ENCODE data around the gene CA10. TPM values are rescaled to one million over a fixed set of nuclear protein-coding genes. Genes with fewer than 3 reads are reported as not detected.

Gene CA10
- total and polyA plus RNA-seq, 2 experiments from 2014 or later = 0.33 TPM; not detected in 1

- H3K79me2 ChIP-seq = no peaks in the 10 kb centered on the region
- no peak overlapping the region for H3K4me2 ChIP-seq
- H3K27ac ChIP-seq = no peak overlapping the region
- H3K9me2 ChIP-seq (replicated peaks; ENCODE audit: insufficient read depth) = no peaks in the 10 kb centered on the region
- H4K20me1 ChIP-seq (ENCODE audit: insufficient read depth, poor library complexity, severe bottlenecking) = no peaks in the 10 kb centered on the region
- DNase-seq (ENCODE audit: low spot score) = no peak
- H3K9me3 ChIP-seq (ENCODE audit: low read depth) = no peaks in the 10 kb centered on the region
- WGBS (ENCODE audit: low lambda C conversion rate, missing lambda C conversion rate) = 81% methylated on average over 5 of the region's 5 CpGs
- H3K36me3 ChIP-seq (replicated peaks; ENCODE audit: insufficient read depth, low read depth) = no peaks in the 10 kb centered on the region
- no peak overlapping the region for H2AFZ ChIP-seq
- no peaks in the 10 kb centered on the region for H3K4me1 ChIP-seq (ENCODE audit: insufficient read depth)
- TF ChIP-seq EZH2 (IDR thresholded peaks at IDR 0.05; ENCODE audit: borderline replicate concordance) (no peak), EZH2phosphoT487 (IDR thresholded peaks at IDR 0.05; ENCODE audit: low read depth, severe bottlenecking, unreplicated experiment) (no peak), CTCF (IDR thresholded peaks at IDR 0.05; ENCODE audit: poor library complexity) (no peak)
- H3K4me3 ChIP-seq = no peak overlapping the region
- no peaks in the 10 kb centered on the region for H3K27me3 ChIP-seq
Measured at GRCh38 chr17:51676691-51677487, 481.6 kb downstream of the CA10 start.

- 82% methylated on average over 12 of the region's 12 CpGs for WGBS (ENCODE audit: low lambda C conversion rate, missing lambda C conversion rate)
- no peak overlapping the region for H2AFZ ChIP-seq
- TF ChIP-seq EZH2 (IDR thresholded peaks at IDR 0.05; ENCODE audit: borderline replicate concordance) = no peak
- TF ChIP-seq EZH2phosphoT487 (IDR thresholded peaks at IDR 0.05; ENCODE audit: low read depth, severe bottlenecking, unreplicated experiment) = no peak
- TF ChIP-seq CTCF (IDR thresholded peaks at IDR 0.05; ENCODE audit: poor library complexity) = no peak
Measured at GRCh38 chr17:51674579-51675255, 483.8 kb downstream of the CA10 start.

GRCh38 chr17:51673070-51673469 is 485.4 kb downstream of the CA10 start:
- TF ChIP-seq EZH2phosphoT487 (IDR thresholded peaks at IDR 0.05; ENCODE audit: low read depth, severe bottlenecking, unreplicated experiment) = no peak
- no peak for TF ChIP-seq EZH2 (IDR thresholded peaks at IDR 0.05; ENCODE audit: borderline replicate concordance)
- no peak for TF ChIP-seq CTCF (IDR thresholded peaks at IDR 0.05; ENCODE audit: poor library complexity)
- H3K4me1 ChIP-seq (ENCODE audit: insufficient read depth) = no peaks in the 10 kb centered on the region
- H3K4me2 ChIP-seq = no peak overlapping the region
- no peak overlapping the region for H3K4me3 ChIP-seq
- H3K79me2 ChIP-seq = no peaks in the 10 kb centered on the region
- H2AFZ ChIP-seq = no peak overlapping the region
- no peaks in the 10 kb centered on the region for H3K9me3 ChIP-seq (ENCODE audit: low read depth)
- DNase-seq (ENCODE audit: low spot score) = no peak
- no peaks in the 10 kb centered on the region for H4K20me1 ChIP-seq (ENCODE audit: insufficient read depth, poor library complexity, severe bottlenecking)
- no peaks in the 10 kb centered on the region for H3K36me3 ChIP-seq (replicated peaks; ENCODE audit: insufficient read depth, low read depth)
- H3K27ac ChIP-seq = no peak overlapping the region
- H3K9me2 ChIP-seq (replicated peaks; ENCODE audit: insufficient read depth) = no peaks in the 10 kb centered on the region
- no peaks in the 10 kb centered on the region for H3K27me3 ChIP-seq

More at GRCh38 chr17:51674579-51675255, 483.8 kb downstream of the CA10 start:
- no peak overlapping the region for H3K4me3 ChIP-seq
- no peak overlapping the region for H3K4me2 ChIP-seq
- H3K9me3 ChIP-seq (ENCODE audit: low read depth) = no peaks in the 10 kb centered on the region
- no peaks in the 10 kb centered on the region for H4K20me1 ChIP-seq (ENCODE audit: insufficient read depth, poor library complexity, severe bottlenecking)
- no peaks in the 10 kb centered on the region for H3K4me1 ChIP-seq (ENCODE audit: insufficient read depth)
- H3K79me2 ChIP-seq = no peaks in the 10 kb centered on the region
- no peak overlapping the region for H3K27ac ChIP-seq
- H3K36me3 ChIP-seq (replicated peaks; ENCODE audit: insufficient read depth, low read depth) = no peaks in the 10 kb centered on the region
- no peak for DNase-seq (ENCODE audit: low spot score)
- no peaks in the 10 kb centered on the region for H3K27me3 ChIP-seq
- no peaks in the 10 kb centered on the region for H3K9me2 ChIP-seq (replicated peaks; ENCODE audit: insufficient read depth)
